Thyroid gland (tissue), 4 donors: ENCODE results near the gene RANBP17. TPM values are rescaled to one million over a fixed set of nuclear protein-coding genes. Genes with fewer than 3 reads are reported as not detected.

ENCODE experiments used
- DNase-seq, 2 donors: peaks; one replicate each; pipeline ENCODE4 v3.0.0-alpha.2; 2019
- H3K27ac ChIP-seq, 3 donors: fragments of 200-600 bp; sonication (generic); 1 replicate in 2 of 3; 2 replicates in 1 of 3; pipeline ENCODE4 v1.5.1; 2016 to 2019; ENCODE audit warnings: mild to moderate bottlenecking in 1 of 3, moderate library complexity in 1 of 3
- H3K27me3 ChIP-seq: fragments of 200-600 bp; sonication (generic); one replicate; pipeline ENCODE4 v1.5.1; 2019
- H3K36me3 ChIP-seq, 2 donors: fragments of 200-600 bp; sonication (generic); one replicate each; pipeline ENCODE4 v1.5.1; 2016 to 2019
- H3K4me1 ChIP-seq, 2 donors: fragments of 200-600 bp; sonication (generic); one replicate each; pipeline ENCODE4 v1.5.1; 2017 to 2019
- H3K4me3 ChIP-seq, 3 donors: fragments of 200-600 bp; sonication (generic); replicated peaks in 1 of 3; 1 replicate in 2 of 3; 2 replicates in 1 of 3; pipeline ENCODE4 v1.5.1; 2016; ENCODE audit warnings: mild to moderate bottlenecking in 1 of 3
- H3K9me3 ChIP-seq: fragments of 200-600 bp; sonication (generic); one replicate; pipeline ENCODE4 v1.5.1; 2017
- POLR2A ChIP-seq, 2 donors: fragments of 450-650 bp; IDR thresholded peaks; one replicate each; pipeline ENCODE4 v1.6.1; 2017; ENCODE audit warnings: antibody characterized with exemption in 2 of 2, mild to moderate bottlenecking in 2 of 2, moderate library complexity in 1 of 2
- WGBS, 2 donors: methylation state at CpG; one replicate each; pipeline ENCODE4 v1.1.5; 2017; 5-methylcytosine and 5-hydroxymethylcytosine counted together
- intact Hi-C: fragments of 100-400 bp; cut with DNase I; formaldehyde crosslinking; loops from one replicate; pipeline ENCODE4 v1.15.1; 2023
- total RNA-seq, 4 donors: library from RNA; depleted of rRNA; stranded (reverse); fragments of >200 nt; gene quantifications; one replicate each; pipeline ENCODE4 v1.2.3, GENCODE V29; 2016
- TF ChIP-seq, protein P1 (sequence below), 6 experiments: fragments of 200-600 bp in 3 of 6; fragments of 450-650 bp in 3 of 6; sonication (generic) in 3 of 6; IDR thresholded peaks; one replicate each; pipeline ENCODE4 v1.5.1; 2016 to 2019; ENCODE audit warnings: antibody characterized with exemption in 6 of 6, mild to moderate bottlenecking in 2 of 6, inconsistent platforms in 1 of 6, moderate library complexity in 1 of 6

The RANBP17 gene
- total RNA-seq, 4 donors from 2014 or later: 20.2 to 35.0 (median 26.7) TPM

DNA sequence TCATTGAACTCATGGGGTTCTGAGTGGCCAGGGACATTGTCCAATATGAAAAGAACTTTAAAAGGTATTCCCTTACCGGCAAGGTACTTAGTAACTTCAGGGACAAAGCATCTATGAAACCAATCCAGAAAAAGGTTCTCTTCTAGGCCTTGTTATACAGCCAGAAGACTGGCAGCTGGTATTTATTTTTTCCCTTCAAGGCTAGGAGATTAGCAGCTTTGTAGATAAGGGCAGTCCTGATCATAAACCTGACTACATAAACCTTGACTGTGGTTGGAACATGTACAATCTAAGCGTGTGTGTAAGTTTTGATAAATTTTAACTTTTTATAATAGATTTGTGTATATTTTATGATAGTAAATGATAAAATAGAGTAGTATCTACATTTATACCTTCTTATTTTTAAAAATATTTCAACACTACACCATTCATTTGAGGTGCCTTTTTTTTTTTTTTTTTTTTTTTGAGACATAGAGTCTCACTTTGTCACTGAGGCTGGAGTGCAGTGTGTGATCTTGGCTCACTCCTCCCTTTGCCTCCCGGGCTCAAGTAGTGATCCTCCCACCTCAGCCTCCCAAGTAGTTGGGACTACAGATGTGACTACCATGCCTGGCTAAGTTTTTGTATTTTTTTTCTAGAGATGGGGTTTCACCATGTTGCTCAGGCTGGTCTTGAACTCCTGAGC is 24.5 kb downstream of the RANBP17 start:
- Histone ChIP-seq H3K27ac (peak overlapping the region; percentile 31 to 72 (median 70)), H3K27me3 (no peaks in the 10 kb centered on the region), H3K9me3 (no peaks in the 10 kb centered on the region), H3K36me3 (no peaks in the 10 kb centered on the region), H3K4me3 (no peak overlapping the region), H3K4me1 (peaks cover 0 to 13% of the 10 kb centered on the region in 2 donors)
- DNase-seq: no peak
- 78% methylated on average over 3 of the region's 3 CpGs for WGBS, 2 donors
- TF ChIP-seq, protein P1, sequence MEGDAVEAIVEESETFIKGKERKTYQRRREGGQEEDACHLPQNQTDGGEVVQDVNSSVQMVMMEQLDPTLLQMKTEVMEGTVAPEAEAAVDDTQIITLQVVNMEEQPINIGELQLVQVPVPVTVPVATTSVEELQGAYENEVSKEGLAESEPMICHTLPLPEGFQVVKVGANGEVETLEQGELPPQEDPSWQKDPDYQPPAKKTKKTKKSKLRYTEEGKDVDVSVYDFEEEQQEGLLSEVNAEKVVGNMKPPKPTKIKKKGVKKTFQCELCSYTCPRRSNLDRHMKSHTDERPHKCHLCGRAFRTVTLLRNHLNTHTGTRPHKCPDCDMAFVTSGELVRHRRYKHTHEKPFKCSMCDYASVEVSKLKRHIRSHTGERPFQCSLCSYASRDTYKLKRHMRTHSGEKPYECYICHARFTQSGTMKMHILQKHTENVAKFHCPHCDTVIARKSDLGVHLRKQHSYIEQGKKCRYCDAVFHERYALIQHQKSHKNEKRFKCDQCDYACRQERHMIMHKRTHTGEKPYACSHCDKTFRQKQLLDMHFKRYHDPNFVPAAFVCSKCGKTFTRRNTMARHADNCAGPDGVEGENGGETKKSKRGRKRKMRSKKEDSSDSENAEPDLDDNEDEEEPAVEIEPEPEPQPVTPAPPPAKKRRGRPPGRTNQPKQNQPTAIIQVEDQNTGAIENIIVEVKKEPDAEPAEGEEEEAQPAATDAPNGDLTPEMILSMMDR (IDR thresholded peaks at IDR 0.05): no peak
- no peak for TF ChIP-seq POLR2A (IDR thresholded peaks at IDR 0.05)
- intact Hi-C loops: no loop called here

DNA sequence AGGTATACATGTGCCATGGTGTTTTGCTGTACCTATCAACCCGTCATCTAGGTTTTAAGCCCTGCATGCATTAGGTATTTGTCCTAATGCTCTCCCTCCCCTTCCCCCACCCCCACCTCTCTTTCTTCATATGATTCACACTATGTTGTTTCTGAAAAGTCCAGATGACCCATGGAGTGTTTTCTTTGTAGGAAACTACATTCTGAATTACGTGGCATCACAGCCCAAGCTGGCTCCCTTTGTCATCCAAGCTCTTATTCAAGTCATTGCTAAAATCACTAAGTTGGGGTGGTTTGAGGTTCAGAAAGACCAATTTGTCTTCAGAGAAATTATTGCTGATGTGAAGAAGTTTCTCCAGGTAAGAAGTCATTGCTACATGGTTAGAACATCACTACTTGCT is 30.4 kb downstream of the RANBP17 start:
- peaks cover 0 to 2% of the 10 kb centered on the region in 2 donors for H3K4me1 ChIP-seq
- intact Hi-C loops: no loop called here
- H3K27ac ChIP-seq: no peak overlapping the region
- H3K4me3 ChIP-seq: no peak overlapping the region
- no peaks in the 10 kb centered on the region for H3K27me3 ChIP-seq
- WGBS, 2 donors: 93 to 100% methylated on average over 2 of the region's 2 CpGs
- TF ChIP-seq POLR2A (IDR thresholded peaks at IDR 0.05): no peak
- TF ChIP-seq, protein P1 (IDR thresholded peaks at IDR 0.05): no peak
- H3K36me3 ChIP-seq: no peaks in the 10 kb centered on the region
- DNase-seq: no peak
- no peaks in the 10 kb centered on the region for H3K9me3 ChIP-seq

DNA sequence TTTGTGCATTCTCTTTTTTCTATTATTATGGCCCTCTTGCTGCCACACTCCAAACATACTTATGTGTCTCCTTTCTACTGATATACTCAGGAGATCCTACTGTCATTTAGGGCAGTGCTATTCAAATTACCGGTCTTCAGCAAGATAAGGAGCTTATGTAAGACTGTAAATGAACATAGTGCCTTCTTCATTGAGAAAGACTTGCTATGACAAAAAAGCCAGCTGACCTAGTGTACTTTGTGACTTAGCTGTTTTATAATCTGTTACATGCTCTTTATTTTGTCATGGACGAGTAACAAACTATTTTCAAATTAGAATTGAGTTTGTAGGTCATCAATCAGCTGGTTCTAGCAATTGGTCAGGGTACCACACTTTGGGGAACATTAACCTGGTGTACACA is 32.8 kb downstream of the RANBP17 start:
- DNase-seq: no peak
- H3K4me3 ChIP-seq: no peak overlapping the region
- WGBS, 2 donors: 76 to 96% methylated on average over 2 of the region's 2 CpGs
- no peak overlapping the region for H3K27ac ChIP-seq
- no peaks in the 10 kb centered on the region for H3K36me3 ChIP-seq
- H3K4me1 ChIP-seq: peaks cover 0 to 2% of the 10 kb centered on the region in 2 donors
- intact Hi-C loops: no loop called here
- H3K27me3 ChIP-seq: no peaks in the 10 kb centered on the region
- H3K9me3 ChIP-seq: no peaks in the 10 kb centered on the region
- TF ChIP-seq, protein P1 (IDR thresholded peaks at IDR 0.05): no peak
- TF ChIP-seq POLR2A (IDR thresholded peaks at IDR 0.05): no peak

DNA sequence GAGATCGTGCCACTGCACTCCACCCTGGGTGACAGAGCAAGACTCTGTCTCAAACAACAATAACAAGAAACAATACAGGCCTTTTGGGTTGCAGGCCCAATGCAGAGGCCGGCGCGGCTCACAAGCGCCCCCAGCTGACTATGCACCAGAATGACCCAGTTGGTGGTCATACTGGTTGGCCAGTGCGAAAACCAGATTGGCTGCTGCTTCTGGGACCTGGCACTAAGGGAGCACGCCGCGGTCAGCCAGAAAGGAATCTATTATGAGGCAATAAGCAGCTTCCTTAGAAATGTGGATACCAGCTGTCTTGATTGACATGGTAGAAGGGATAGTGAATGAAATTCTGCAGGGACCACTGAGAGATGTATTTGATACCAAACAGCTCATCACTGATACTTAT is 35.0 kb downstream of the RANBP17 start:
- peaks cover 0 to 2% of the 10 kb centered on the region in 2 donors for H3K4me1 ChIP-seq
- peak in 1 of 2 donors; percentile 4 for DNase-seq
- H3K36me3 ChIP-seq: no peaks in the 10 kb centered on the region
- intact Hi-C loops: no loop called here
- H3K9me3 ChIP-seq: no peaks in the 10 kb centered on the region
- no peak overlapping the region for H3K4me3 ChIP-seq
- H3K27ac ChIP-seq: no peak overlapping the region
- TF ChIP-seq, protein P1 (IDR thresholded peaks at IDR 0.05): peak in 1 of 6 experiments; percentile 19
- no peak for TF ChIP-seq POLR2A (IDR thresholded peaks at IDR 0.05)
- no peaks in the 10 kb centered on the region for H3K27me3 ChIP-seq
- 77 to 88% methylated on average over 9 of the region's 9 CpGs for WGBS, 2 donors

DNA sequence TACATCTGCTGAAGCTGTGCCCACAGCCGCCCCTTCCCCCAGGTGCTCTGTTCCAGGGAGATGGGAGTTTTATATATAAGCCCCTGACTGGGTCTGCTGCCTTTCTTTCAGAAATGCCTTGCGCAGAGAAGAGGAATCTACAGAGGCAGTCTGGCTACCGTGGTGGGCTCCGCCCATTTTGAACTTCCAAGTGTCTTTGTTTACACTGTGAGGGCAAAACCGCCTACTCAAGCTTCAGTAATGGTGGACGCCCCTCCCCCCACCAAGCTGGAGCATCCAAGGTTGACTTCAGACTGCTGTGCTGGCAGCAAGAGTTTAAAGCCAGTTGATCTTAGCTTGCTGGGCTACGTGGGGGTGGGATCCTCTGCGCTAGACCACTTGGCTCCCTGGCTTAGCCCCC is 41.3 kb downstream of the RANBP17 start:
- WGBS, 2 donors: 67 to 88% methylated on average over 5 to 8 of the region's 8 CpGs

More for the DNA sequence above, 41.3 kb downstream of the RANBP17 start:
- H3K36me3 ChIP-seq: no peaks in the 10 kb centered on the region
- H3K27me3 ChIP-seq: no peaks in the 10 kb centered on the region
- DNase-seq: peak in 1 of 2 donors; percentile 43
- TF ChIP-seq, protein P1 (IDR thresholded peaks at IDR 0.05): no peak
- TF ChIP-seq POLR2A (IDR thresholded peaks at IDR 0.05): no peak
- intact Hi-C loops: no loop called here
- H3K9me3 ChIP-seq: no peaks in the 10 kb centered on the region
- H3K4me1 ChIP-seq: peaks cover 0 to 12% of the 10 kb centered on the region in 2 donors
- H3K27ac ChIP-seq: no peak overlapping the region
- no peak overlapping the region for H3K4me3 ChIP-seq
